ENCODE measurements around the gene RFX1. TPM values are rescaled to one million over a fixed set of nuclear protein-coding genes. Genes with fewer than 3 reads are reported as not detected.

Gene RFX1
- total and polyA plus RNA-seq, 2 of the 13 experiments (the other 11 are each of a cell fraction or from before 2014, with no cell fraction given), result 1.1 to 1.3 TPM

DNA sequence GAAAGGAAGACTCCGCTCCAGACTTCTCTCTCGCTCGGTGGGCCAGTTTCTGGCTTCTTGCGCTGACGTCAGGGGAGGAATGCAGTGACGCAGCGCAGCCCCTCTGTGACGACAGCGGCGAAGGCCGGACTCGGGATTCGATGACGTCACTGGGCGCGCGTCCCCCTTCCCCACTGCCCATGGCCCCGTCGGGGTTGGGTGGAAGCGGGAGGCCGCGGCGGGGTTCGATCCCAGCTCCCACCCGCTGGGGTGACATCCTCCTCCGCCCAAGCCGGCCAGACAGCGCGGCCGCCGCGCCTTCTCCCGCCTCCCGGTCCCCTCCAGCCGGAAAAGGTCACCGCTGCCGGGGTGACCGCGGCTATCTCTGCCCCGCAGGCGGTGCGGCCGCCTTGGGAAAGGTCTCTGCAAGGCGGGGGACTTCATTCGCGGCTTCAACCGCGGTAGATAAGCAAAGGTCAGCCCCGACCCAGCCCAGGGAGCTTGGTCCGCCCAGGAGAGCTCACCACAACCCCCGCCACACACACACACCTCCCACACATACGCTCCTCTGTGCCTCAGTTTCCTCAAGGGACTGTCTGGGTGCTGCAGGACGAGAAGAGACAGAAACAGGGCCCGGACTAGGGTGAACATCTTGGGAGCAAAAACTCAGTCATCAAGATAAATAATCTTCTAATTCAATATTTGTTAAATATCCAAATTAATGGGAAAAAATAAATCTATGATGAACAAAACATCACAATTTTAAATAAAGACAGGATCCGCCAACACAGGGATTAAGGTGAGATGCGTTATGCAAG is 844 bp upstream of the RFX1 start (continued):
- TF ChIP-seq HNRNPH1 (optimal IDR thresholded peaks at IDR 0.05; ENCODE audit: low read depth, low read length) (no peak), FOXP1 (IDR thresholded peaks at IDR 0.05) (no peak), FOXP1 (CRISPR knock-in tag; IDR thresholded peaks at IDR 0.05) (no peak), ZNF788 (CRISPR knock-in tag; IDR thresholded peaks at IDR 0.05; ENCODE audit: borderline replicate concordance) (peak; percentile 99; the same call in 1 of the 2 replicates), TARDBP (CRISPR knock-in tag; IDR thresholded peaks at IDR 0.05) (peak; percentile 79; the same call in 1 of the 2 replicates), RFXANK (CRISPR knock-in tag; IDR thresholded peaks at IDR 0.05) (0 out of 2 replicates have a peak, but pooled peaks have one; percentile 60), ZNF296 (CRISPR knock-in tag; conservative IDR thresholded peaks at IDR 0.05) (0 out of 2 replicates have a peak, but pooled peaks have one; percentile 51), ZNF550 (CRISPR knock-in tag; IDR thresholded peaks at IDR 0.05; ENCODE audit: borderline replicate concordance) (no peak), CREB1 (IDR thresholded peaks at IDR 0.05) (peak; percentile 100), CREB1 (CRISPR knock-in tag; IDR thresholded peaks at IDR 0.05) (peak; percentile 95), ZNF230 (CRISPR knock-in tag; IDR thresholded peaks at IDR 0.05) (no peak), CCDC6 (CRISPR knock-in tag; IDR thresholded peaks at IDR 0.05) (peak; percentile 78), ZNF891 (CRISPR knock-in tag; IDR thresholded peaks at IDR 0.05) (peak; percentile 22; the same call in 1 of the 2 replicates)
- TF ChIP-seq, protein P1, sequence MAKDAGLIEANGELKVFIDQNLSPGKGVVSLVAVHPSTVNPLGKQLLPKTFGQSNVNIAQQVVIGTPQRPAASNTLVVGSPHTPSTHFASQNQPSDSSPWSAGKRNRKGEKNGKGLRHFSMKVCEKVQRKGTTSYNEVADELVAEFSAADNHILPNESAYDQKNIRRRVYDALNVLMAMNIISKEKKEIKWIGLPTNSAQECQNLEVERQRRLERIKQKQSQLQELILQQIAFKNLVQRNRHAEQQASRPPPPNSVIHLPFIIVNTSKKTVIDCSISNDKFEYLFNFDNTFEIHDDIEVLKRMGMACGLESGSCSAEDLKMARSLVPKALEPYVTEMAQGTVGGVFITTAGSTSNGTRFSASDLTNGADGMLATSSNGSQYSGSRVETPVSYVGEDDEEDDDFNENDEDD (CRISPR knock-in tag; IDR thresholded peaks at IDR 0.05; ENCODE audit: borderline replicate concordance), result no peak
- TF ChIP-seq, protein P2, sequence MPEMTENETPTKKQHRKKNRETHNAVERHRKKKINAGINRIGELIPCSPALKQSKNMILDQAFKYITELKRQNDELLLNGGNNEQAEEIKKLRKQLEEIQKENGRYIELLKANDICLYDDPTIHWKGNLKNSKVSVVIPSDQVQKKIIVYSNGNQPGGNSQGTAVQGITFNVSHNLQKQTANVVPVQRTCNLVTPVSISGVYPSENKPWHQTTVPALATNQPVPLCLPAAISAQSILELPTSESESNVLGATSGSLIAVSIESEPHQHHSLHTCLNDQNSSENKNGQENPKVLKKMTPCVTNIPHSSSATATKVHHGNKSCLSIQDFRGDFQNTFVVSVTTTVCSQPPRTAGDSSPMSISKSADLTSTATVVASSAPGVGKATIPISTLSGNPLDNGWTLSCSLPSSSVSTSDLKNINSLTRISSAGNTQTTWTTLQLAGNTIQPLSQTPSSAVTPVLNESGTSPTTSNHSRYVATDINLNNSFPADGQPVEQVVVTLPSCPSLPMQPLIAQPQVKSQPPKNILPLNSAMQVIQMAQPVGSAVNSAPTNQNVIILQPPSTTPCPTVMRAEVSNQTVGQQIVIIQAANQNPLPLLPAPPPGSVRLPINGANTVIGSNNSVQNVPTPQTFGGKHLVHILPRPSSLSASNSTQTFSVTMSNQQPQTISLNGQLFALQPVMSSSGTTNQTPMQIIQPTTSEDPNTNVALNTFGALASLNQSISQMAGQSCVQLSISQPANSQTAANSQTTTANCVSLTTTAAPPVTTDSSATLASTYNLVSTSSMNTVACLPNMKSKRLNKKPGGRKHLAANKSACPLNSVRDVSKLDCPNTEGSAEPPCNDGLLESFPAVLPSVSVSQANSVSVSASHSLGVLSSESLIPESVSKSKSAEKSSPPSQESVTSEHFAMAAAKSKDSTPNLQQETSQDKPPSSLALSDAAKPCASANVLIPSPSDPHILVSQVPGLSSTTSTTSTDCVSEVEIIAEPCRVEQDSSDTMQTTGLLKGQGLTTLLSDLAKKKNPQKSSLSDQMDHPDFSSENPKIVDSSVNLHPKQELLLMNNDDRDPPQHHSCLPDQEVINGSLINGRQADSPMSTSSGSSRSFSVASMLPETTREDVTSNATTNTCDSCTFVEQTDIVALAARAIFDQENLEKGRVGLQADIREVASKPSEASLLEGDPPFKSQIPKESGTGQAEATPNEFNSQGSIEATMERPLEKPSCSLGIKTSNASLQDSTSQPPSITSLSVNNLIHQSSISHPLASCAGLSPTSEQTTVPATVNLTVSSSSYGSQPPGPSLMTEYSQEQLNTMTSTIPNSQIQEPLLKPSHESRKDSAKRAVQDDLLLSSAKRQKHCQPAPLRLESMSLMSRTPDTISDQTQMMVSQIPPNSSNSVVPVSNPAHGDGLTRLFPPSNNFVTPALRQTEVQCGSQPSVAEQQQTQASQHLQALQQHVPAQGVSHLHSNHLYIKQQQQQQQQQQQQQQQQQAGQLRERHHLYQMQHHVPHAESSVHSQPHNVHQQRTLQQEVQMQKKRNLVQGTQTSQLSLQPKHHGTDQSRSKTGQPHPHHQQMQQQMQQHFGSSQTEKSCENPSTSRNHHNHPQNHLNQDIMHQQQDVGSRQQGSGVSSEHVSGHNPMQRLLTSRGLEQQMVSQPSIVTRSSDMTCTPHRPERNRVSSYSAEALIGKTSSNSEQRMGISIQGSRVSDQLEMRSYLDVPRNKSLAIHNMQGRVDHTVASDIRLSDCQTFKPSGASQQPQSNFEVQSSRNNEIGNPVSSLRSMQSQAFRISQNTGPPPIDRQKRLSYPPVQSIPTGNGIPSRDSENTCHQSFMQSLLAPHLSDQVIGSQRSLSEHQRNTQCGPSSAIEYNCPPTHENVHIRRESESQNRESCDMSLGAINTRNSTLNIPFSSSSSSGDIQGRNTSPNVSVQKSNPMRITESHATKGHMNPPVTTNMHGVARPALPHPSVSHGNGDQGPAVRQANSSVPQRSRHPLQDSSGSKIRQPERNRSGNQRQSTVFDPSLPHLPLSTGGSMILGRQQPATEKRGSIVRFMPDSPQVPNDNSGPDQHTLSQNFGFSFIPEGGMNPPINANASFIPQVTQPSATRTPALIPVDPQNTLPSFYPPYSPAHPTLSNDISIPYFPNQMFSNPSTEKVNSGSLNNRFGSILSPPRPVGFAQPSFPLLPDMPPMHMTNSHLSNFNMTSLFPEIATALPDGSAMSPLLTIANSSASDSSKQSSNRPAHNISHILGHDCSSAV (CRISPR knock-in tag; IDR thresholded peaks at IDR 0.05; ENCODE audit: borderline replicate concordance), result no peak
- TF ChIP-seq, protein P3, sequence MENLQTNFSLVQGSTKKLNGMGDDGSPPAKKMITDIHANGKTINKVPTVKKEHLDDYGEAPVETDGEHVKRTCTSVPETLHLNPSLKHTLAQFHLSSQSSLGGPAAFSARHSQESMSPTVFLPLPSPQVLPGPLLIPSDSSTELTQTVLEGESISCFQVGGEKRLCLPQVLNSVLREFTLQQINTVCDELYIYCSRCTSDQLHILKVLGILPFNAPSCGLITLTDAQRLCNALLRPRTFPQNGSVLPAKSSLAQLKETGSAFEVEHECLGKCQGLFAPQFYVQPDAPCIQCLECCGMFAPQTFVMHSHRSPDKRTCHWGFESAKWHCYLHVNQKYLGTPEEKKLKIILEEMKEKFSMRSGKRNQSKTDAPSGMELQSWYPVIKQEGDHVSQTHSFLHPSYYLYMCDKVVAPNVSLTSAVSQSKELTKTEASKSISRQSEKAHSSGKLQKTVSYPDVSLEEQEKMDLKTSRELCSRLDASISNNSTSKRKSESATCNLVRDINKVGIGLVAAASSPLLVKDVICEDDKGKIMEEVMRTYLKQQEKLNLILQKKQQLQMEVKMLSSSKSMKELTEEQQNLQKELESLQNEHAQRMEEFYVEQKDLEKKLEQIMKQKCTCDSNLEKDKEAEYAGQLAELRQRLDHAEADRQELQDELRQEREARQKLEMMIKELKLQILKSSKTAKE (CRISPR knock-in tag; IDR thresholded peaks at IDR 0.05; ENCODE audit: borderline replicate concordance), result no peak
- TF ChIP-seq, protein P4, sequence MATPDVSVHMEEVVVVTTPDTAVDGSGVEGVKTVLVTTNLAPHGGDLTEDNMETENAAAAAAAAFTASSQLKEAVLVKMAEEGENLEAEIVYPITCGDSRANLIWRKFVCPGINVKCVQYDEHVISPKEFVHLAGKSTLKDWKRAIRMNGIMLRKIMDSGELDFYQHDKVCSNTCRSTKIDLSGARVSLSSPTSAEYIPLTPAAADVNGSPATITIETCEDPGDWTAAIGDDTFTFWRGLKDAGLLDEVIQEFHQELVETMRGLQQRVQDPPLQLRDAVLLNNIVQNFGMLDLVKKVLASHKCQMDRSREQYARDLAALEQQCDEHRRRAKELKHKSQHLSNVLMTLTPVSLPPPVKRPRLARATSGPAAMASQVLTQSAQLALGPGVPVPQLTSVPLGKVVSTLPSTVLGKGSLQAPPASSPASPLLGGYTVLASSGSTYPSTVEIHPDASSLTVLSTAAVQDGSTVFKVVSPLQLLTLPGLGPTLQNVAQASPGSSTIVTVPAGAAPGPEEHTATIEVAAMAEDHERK (CRISPR knock-in tag; IDR thresholded peaks at IDR 0.05; ENCODE audit: low read depth), result no peak
